Measurements from ENCODE around the gene ZDHHC1.

Gene ZDHHC1

DNA sequence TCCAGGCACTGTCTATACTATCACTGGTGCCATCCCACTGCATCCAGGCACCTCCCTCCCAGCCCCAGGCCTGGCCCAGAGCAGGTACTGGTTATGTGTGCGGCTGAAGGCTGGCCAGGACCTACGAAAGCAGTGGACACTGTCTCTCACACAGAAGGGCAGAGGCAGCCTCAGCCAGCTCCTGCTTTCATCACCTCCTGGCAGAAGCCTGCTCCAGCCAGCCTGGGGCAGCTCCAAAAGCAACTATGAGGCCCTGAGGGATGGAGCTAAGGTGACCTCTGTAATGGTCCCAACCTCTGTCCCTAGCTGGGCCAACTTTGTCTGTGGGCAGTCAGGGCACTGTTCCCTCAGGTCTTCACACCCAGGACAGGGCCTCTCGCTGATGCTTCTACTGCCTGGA, 33.5 kb upstream of the ZDHHC1 start:
- in situ Hi-C loops (cut with MboI; ENCODE audit: low pct_unique_long_range_greater_than_20kb, low sequenced_read_pairs, unreplicated experiment) = no loop called here
- no peak for DNase-seq (ENCODE audit: low spot score)
- TF ChIP-seq, protein P1, sequence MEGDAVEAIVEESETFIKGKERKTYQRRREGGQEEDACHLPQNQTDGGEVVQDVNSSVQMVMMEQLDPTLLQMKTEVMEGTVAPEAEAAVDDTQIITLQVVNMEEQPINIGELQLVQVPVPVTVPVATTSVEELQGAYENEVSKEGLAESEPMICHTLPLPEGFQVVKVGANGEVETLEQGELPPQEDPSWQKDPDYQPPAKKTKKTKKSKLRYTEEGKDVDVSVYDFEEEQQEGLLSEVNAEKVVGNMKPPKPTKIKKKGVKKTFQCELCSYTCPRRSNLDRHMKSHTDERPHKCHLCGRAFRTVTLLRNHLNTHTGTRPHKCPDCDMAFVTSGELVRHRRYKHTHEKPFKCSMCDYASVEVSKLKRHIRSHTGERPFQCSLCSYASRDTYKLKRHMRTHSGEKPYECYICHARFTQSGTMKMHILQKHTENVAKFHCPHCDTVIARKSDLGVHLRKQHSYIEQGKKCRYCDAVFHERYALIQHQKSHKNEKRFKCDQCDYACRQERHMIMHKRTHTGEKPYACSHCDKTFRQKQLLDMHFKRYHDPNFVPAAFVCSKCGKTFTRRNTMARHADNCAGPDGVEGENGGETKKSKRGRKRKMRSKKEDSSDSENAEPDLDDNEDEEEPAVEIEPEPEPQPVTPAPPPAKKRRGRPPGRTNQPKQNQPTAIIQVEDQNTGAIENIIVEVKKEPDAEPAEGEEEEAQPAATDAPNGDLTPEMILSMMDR (IDR thresholded peaks at IDR 0.05; ENCODE audit: extremely low read depth, insufficient read depth, missing control alignments) = no peak

DNA sequence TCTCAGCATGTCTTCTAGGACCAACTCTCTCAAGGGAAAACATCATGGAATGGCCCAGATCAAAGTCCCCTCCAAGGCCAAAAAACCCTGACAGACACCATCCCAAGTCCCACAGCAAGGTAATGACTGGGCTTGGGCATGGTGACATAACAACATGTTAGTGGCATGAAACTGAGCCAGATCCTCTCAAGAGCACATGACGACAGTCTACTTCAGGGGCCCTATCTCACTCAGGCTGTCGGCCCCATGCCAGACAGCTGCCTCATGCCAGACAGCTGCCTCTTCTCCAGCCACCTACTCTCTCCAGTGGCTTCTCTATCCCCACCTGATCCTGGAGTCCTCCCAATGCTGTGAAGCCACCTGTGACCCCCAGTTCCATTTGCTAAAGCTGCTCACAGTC, 33.1 kb upstream of the ZDHHC1 start:
- in situ Hi-C loops (cut with MboI; ENCODE audit: low pct_unique_long_range_greater_than_20kb, low sequenced_read_pairs, unreplicated experiment) = no loop called here
- DNase-seq (ENCODE audit: low spot score) = no peak
- TF ChIP-seq, protein P1 (IDR thresholded peaks at IDR 0.05; ENCODE audit: extremely low read depth, insufficient read depth, missing control alignments) = no peak

DNA sequence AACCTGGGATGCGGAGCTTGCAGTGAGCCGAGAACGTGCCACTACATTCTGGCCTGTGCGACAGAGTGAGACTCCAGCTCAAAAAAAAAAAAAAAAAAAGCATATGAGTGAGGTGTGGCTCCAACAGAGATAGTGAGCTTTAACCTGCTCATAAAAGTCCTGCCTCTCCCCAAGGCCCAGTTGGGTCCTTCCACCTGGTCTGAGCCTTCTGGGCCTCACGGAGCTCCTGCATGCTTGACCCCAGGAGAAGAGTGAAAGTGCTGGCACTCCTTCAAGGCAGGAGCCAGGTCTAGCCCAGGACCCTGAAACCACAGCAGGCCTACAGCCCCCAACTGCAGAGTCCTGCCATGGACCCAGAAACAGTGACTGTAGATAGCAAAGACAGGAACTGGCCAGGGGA, 32.3 kb upstream of the ZDHHC1 start:
- in situ Hi-C loops (cut with MboI; ENCODE audit: low pct_unique_long_range_greater_than_20kb, low sequenced_read_pairs, unreplicated experiment) = no loop called here
- TF ChIP-seq, protein P1 (IDR thresholded peaks at IDR 0.05; ENCODE audit: extremely low read depth, insufficient read depth, missing control alignments) = no peak

DNA sequence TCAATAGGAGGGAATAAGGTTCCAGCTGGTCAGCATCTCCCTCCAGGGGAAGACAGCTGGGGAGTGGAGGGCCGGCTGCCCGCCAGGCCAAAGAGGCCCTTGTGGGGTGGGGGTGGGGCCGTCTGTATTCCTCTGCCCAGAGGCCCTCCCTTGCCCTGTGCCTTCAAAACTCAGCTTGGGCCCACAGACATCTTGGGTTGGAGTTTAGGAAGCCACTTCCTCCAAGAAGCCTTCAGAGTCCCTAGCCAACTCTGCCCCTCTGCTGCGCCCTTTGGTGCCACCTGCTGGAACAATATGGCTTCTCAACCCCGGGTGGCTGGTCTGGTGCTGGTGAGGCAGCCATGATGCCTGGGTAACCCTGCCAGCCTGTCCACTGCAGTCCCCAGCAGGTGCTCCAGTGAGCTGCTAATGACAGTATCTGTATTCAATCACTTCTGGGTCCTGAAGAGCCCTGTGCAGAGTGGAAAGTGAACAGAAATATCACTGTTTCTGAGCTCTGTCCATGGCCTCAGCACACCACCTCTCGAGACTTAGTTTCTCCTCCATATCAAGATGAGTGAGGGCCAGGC, 31.3 kb upstream of the ZDHHC1 start:
- DNase-seq (ENCODE audit: low spot score) = peak; percentile 77
- in situ Hi-C loops (cut with MboI; ENCODE audit: low pct_unique_long_range_greater_than_20kb, low sequenced_read_pairs, unreplicated experiment) = no loop called here
- TF ChIP-seq, protein P1 (IDR thresholded peaks at IDR 0.05; ENCODE audit: extremely low read depth, insufficient read depth, missing control alignments) = peak; percentile 57

More for the DNA sequence above, 32.3 kb upstream of the ZDHHC1 start:
- DNase-seq (ENCODE audit: low spot score) = no peak

DNA sequence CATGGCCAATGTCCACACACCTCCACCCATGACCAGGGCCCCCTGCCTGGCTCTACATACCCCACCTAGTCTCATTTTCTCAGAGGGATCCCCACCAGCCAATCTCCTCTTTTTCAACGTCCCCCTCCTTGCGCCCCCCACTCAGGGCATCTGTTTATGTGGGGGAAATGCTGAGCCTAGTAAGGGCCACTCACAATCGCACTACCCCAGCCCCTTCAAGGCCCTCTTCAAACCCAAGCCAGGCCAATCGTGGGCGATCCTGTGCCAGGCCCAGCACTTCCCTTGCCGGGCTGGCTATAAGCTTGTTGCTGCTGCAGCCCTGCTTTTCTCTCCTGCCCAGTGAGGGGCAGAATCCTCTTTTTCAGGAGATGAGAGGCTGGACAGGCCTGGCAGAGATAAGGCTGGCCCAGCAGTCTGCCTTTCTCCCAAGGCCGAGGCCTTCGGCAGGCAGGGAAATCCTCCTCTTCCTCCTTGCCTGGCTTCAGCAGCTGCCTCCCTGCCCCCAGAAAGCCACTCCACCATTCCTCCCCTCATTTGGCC, 30.8 kb upstream of the ZDHHC1 start:
- no peak for DNase-seq (ENCODE audit: low spot score)
- in situ Hi-C loops (cut with MboI; ENCODE audit: low pct_unique_long_range_greater_than_20kb, low sequenced_read_pairs, unreplicated experiment) = no loop called here
- TF ChIP-seq, protein P1 (IDR thresholded peaks at IDR 0.05; ENCODE audit: extremely low read depth, insufficient read depth, missing control alignments) = no peak

DNA sequence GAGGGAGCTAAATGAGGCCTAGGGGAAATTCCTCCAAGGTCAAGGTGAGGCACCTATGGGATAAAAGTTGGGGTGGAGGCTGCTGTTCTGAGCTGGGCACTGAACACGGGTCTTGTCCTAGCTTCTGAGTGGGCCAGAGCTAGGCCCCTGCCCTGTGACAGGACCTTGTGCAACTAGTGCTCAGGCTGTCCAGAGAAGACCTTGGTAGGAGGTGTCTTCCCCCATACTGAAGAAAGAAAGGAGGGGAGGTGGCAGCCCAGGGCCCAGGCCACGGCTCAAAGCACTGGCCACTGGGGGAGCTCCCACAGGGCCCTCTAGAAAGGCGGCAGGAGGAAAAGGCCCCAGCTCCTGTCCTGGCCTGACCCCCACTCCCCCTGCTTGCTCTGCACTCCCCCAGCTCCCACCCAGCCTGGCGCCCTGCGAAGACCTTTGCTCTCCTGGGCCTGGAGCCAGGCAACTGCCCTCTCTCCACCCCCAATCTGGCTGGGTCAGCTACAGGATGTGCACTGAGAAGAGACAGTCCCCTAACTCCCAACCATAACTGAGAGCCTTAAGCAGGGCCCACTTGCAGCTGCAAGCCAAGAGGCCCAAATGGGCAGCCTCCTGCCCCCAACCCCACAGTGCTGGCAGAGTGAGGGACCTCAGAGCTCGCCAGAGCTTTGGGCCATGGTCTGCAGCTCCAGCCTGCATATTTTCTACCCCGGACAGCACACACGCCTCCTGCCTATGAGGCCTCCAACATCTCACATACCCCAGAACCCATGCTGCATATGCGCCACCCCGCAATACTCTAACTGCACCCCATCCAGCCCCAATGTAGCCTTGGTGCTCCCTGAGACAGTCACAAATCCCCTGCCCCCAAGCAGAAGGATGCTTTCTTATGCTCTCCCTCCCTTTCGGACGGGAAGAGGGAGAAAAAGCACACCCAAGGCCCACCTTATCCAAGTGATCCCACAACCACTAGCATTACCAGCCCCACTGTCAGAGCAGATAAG, 29.9 kb upstream of the ZDHHC1 start:
- DNase-seq (ENCODE audit: low spot score) = no peak
- TF ChIP-seq, protein P1 (IDR thresholded peaks at IDR 0.05; ENCODE audit: extremely low read depth, insufficient read depth, missing control alignments) = no peak
- in situ Hi-C loops (cut with MboI; ENCODE audit: low pct_unique_long_range_greater_than_20kb, low sequenced_read_pairs, unreplicated experiment) = no loop called here
